LNCaP clone FGC (cell line): ENCODE measurements around the gene TMEM150A.

ENCODE experiments used
- DNase-seq: peaks from one replicate; pipeline ENCODE4 v3.0.0-alpha.2; 2011; ENCODE audit warnings: low read depth
- H3K4me3 ChIP-seq: 2 replicates; pipeline ENCODE4 v1.5.1; 2011; ENCODE audit warnings: mild to moderate bottlenecking, low read depth, low read length, control low read depth
- CTCF ChIP-seq: IDR thresholded peaks from 2 replicates; pipeline ENCODE4 v1.5.1; 2012; ENCODE audit warnings: mild to moderate bottlenecking; ENCODE audit not compliant: control insufficient read depth, insufficient read depth; ENCODE audit errors: extremely low read depth

Gene TMEM150A

GRCh38 chr2:85577386-85578242 is 24.9 kb downstream of the TMEM150A start, which contains the start of gene VAMP8:
TSS of gene VAMP8 (plus strand) at chr2:85577586. CDS start at chr2:85577647, 61 bp downstream.
- DNase-seq = peak; percentile 49
- H3K4me3 ChIP-seq = peak within 1 kb of the TSS; percentile 59
- no peak for TF ChIP-seq CTCF

GRCh38 chr2:85577063-85577385 is 25.5 kb downstream of the TMEM150A start:
- no peak for DNase-seq
- peak overlapping the region; percentile 59 for H3K4me3 ChIP-seq
- TF ChIP-seq CTCF = no peak

GRCh38 chr2:85575739-85576138 is 26.8 kb downstream of the TMEM150A start:
- no peak overlapping the region for H3K4me3 ChIP-seq
- no peak for TF ChIP-seq CTCF
- no peak for DNase-seq

GRCh38 chr2:85566265-85566664 is 36.2 kb downstream of the TMEM150A start:
- DNase-seq = no peak
- TF ChIP-seq CTCF = no peak
- H3K4me3 ChIP-seq = no peak overlapping the region

GRCh38 chr2:85564144-85564563 is 38.3 kb downstream of the TMEM150A start:
- DNase-seq = no peak
- H3K4me3 ChIP-seq = no peak overlapping the region
- no peak for TF ChIP-seq CTCF

- DNase-seq = peak; percentile 79
- no peak for TF ChIP-seq CTCF
- H3K4me3 ChIP-seq = peak within 1 kb of the TSS; percentile 95
Observed at GRCh38 chr2:85561280-85562212, 41.0 kb downstream of the TMEM150A start, which contains the start of gene GGCX. TSS of gene GGCX (minus strand) at chr2:85561493. CDS start at chr2:85561428, 65 bp downstream.
